HEK293 (cell line): Measurements from ENCODE around the gene FDX2.

Experiments used
- CTCF ChIA-PET: fragments of 350-600 bp; formaldehyde crosslinking; extraction: SDS; loops from one replicate; lab custom pipeline; 2021; ENCODE audit warnings: antibody characterized with exemption; lab: Yijun Ruan, JAX
- POLR2A ChIA-PET: fragments of 300-600 bp; formaldehyde crosslinking; extraction: SDS; loops from one replicate; lab custom pipeline; 2020; ENCODE audit warnings: antibody characterized with exemption, inconsistent platforms; lab: Yijun Ruan, JAX
- H3K27ac ChIP-seq: fragments of 200-500 bp; sonication (Bioruptor generic); 2 replicates; pipeline ENCODE4 v1.5.1; 2014; ENCODE audit warnings: low read depth, low read length, control low read depth, inconsistent platforms; ENCODE audit errors: extremely low read depth
- H3K36me3 ChIP-seq, 2 experiments: fragments of 200-500 bp in 1 of 2; sonication (Bioruptor generic) in 1 of 2; 1 replicate in 1 of 2; 2 replicates in 1 of 2; pipeline ENCODE4 v1.5.1; 2014 to 2017; ENCODE audit warnings: inconsistent platforms in 2 of 2, low read length in 2 of 2; ENCODE audit not compliant: control insufficient read depth in 2 of 2, insufficient read depth in 1 of 2
- H3K4me1 ChIP-seq: fragments of 200-500 bp; sonication (Bioruptor generic); 2 replicates; pipeline ENCODE4 v1.5.1; 2014; ENCODE audit warnings: mild to moderate bottlenecking, low read length, inconsistent platforms; ENCODE audit not compliant: control insufficient read depth, insufficient read depth
- H3K4me3 ChIP-seq: 2 replicates; pipeline ENCODE4 v1.5.1; 2011; ENCODE audit warnings: low read depth, mild to moderate bottlenecking, control low read depth, low read length, moderate library complexity
- H3K9me3 ChIP-seq: fragments of 200-500 bp; sonication (Bioruptor generic); 2 replicates; pipeline ENCODE4 v1.5.1; 2014; ENCODE audit warnings: low read depth, low read length, inconsistent platforms; ENCODE audit not compliant: control insufficient read depth, insufficient read depth
- CTCF ChIP-seq: fragments of 450-650 bp; formaldehyde crosslinking; IDR thresholded peaks from 2 replicates; pipeline ENCODE4 v1.5.1; 2016; ENCODE audit warnings: missing biosample characterization, missing genetic modification characterization
- IKZF3 ChIP-seq: fragments of 450-650 bp; IDR thresholded peaks from 2 replicates; pipeline ENCODE4 v1.5.0; 2018; ENCODE audit warnings: missing biosample characterization, mild to moderate bottlenecking, missing genetic modification characterization, moderate library complexity
- KLF10 ChIP-seq: fragments of 450-650 bp; IDR thresholded peaks from 2 replicates; pipeline ENCODE4 v1.5.1; 2018; ENCODE audit warnings: missing biosample characterization, mild to moderate bottlenecking, missing genetic modification characterization
- KLF8 ChIP-seq: fragments of 450-650 bp; formaldehyde crosslinking; IDR thresholded peaks from 2 replicates; pipeline ENCODE4 v1.5.1; 2016; ENCODE audit warnings: missing biosample characterization, missing genetic modification characterization
- SCRT1 ChIP-seq: fragments of 450-650 bp; formaldehyde crosslinking; IDR thresholded peaks from 2 replicates; pipeline ENCODE4 v1.5.1; 2016; ENCODE audit warnings: missing biosample characterization, missing genetic modification characterization, borderline replicate concordance
- SCRT2 ChIP-seq: fragments of 450-650 bp; formaldehyde crosslinking; IDR thresholded peaks from 2 replicates; pipeline ENCODE4 v1.5.1; 2016; ENCODE audit warnings: missing biosample characterization, missing genetic modification characterization
- SP2 ChIP-seq: fragments of 450-650 bp; formaldehyde crosslinking; IDR thresholded peaks from 2 replicates; pipeline ENCODE4 v1.5.1; 2016; ENCODE audit warnings: missing biosample characterization, missing genetic modification characterization
- SP7 ChIP-seq: fragments of 450-650 bp; formaldehyde crosslinking; IDR thresholded peaks from 2 replicates; pipeline ENCODE4 v1.5.1; 2016; ENCODE audit warnings: missing biosample characterization, missing genetic modification characterization
- YY1 ChIP-seq: fragments of 450-650 bp; formaldehyde crosslinking; IDR thresholded peaks from 2 replicates; pipeline ENCODE4 v1.5.1; 2018; ENCODE audit warnings: missing biosample characterization, missing genetic modification characterization
- ZBTB7A ChIP-seq: fragments of 450-650 bp; formaldehyde crosslinking; IDR thresholded peaks from 2 replicates; pipeline ENCODE4 v1.5.1; 2016; ENCODE audit warnings: low read depth, missing biosample characterization, missing genetic modification characterization
- ZFHX2 ChIP-seq: fragments of 450-650 bp; formaldehyde crosslinking; conservative IDR thresholded peaks from 2 replicates; pipeline ENCODE4 v1.5.1; 2016; ENCODE audit warnings: missing biosample characterization, missing genetic modification characterization
- ZNF132 ChIP-seq: fragments of 450-650 bp; formaldehyde crosslinking; IDR thresholded peaks from 2 replicates; pipeline ENCODE4 v1.5.1; 2017; ENCODE audit warnings: missing biosample characterization, missing genetic modification characterization, borderline replicate concordance
- ZNF24 ChIP-seq: fragments of 450-650 bp; formaldehyde crosslinking; IDR thresholded peaks from 2 replicates; pipeline ENCODE4 v1.5.1; 2016; ENCODE audit warnings: missing biosample characterization, missing genetic modification characterization
- ZNF292 ChIP-seq: fragments of 450-650 bp; formaldehyde crosslinking; IDR thresholded peaks from 2 replicates; pipeline ENCODE4 v1.5.1; 2016; ENCODE audit warnings: low read depth, missing biosample characterization, missing genetic modification characterization, borderline replicate concordance
- ZNF335 ChIP-seq: fragments of 450-650 bp; formaldehyde crosslinking; conservative IDR thresholded peaks from 2 replicates; pipeline ENCODE4 v1.5.1; 2016; ENCODE audit warnings: missing biosample characterization, missing genetic modification characterization
- ZNF391 ChIP-seq: fragments of 450-650 bp; formaldehyde crosslinking; IDR thresholded peaks from 2 replicates; pipeline ENCODE4 v1.5.1; 2016; ENCODE audit warnings: low read depth, missing biosample characterization, missing genetic modification characterization, borderline replicate concordance
- ZNF473 ChIP-seq: fragments of 450-650 bp; formaldehyde crosslinking; IDR thresholded peaks from 2 replicates; pipeline ENCODE4 v1.5.1; 2017; ENCODE audit warnings: missing biosample characterization, missing genetic modification characterization
- ZNF677 ChIP-seq: fragments of 450-650 bp; IDR thresholded peaks from 2 replicates; pipeline ENCODE4 v1.5.0; 2018; ENCODE audit warnings: missing biosample characterization, mild to moderate bottlenecking, missing genetic modification characterization, moderate library complexity
- ZNF692 ChIP-seq: fragments of 450-650 bp; formaldehyde crosslinking; IDR thresholded peaks from 2 replicates; pipeline ENCODE4 v1.5.1; 2016; ENCODE audit warnings: missing biosample characterization, missing genetic modification characterization
- ZNF701 ChIP-seq: fragments of 450-650 bp; formaldehyde crosslinking; IDR thresholded peaks from 2 replicates; pipeline ENCODE4 v1.5.1; 2016; ENCODE audit warnings: missing biosample characterization, missing genetic modification characterization
- ZNF707 ChIP-seq: fragments of 450-650 bp; formaldehyde crosslinking; IDR thresholded peaks from 2 replicates; pipeline ENCODE4 v1.5.1; 2016; ENCODE audit warnings: missing biosample characterization, missing genetic modification characterization
- ZNF768 ChIP-seq: fragments of 450-650 bp; formaldehyde crosslinking; IDR thresholded peaks from 2 replicates; pipeline ENCODE4 v1.5.1; 2018; ENCODE audit warnings: missing biosample characterization, mild to moderate bottlenecking, missing genetic modification characterization
- ZNF776 ChIP-seq: fragments of 450-650 bp; formaldehyde crosslinking; IDR thresholded peaks from 2 replicates; pipeline ENCODE4 v1.5.0; 2017; ENCODE audit warnings: missing biosample characterization, missing genetic modification characterization, borderline replicate concordance
- ZSCAN16 ChIP-seq: fragments of 450-650 bp; formaldehyde crosslinking; IDR thresholded peaks from 2 replicates; pipeline ENCODE4 v1.5.1; 2016; ENCODE audit warnings: missing biosample characterization, missing genetic modification characterization
- TF ChIP-seq, protein P1 (sequence below): fragments of 450-650 bp; formaldehyde crosslinking; IDR thresholded peaks from 2 replicates; pipeline ENCODE4 v1.5.1; 2017; ENCODE audit warnings: missing biosample characterization, missing genetic modification characterization
- TF ChIP-seq, protein P2 (sequence below): fragments of 450-650 bp; formaldehyde crosslinking; conservative IDR thresholded peaks from 2 replicates; pipeline ENCODE4 v1.5.1; 2016; ENCODE audit warnings: low read depth, missing biosample characterization, missing genetic modification characterization

The FDX2 gene

DNA sequence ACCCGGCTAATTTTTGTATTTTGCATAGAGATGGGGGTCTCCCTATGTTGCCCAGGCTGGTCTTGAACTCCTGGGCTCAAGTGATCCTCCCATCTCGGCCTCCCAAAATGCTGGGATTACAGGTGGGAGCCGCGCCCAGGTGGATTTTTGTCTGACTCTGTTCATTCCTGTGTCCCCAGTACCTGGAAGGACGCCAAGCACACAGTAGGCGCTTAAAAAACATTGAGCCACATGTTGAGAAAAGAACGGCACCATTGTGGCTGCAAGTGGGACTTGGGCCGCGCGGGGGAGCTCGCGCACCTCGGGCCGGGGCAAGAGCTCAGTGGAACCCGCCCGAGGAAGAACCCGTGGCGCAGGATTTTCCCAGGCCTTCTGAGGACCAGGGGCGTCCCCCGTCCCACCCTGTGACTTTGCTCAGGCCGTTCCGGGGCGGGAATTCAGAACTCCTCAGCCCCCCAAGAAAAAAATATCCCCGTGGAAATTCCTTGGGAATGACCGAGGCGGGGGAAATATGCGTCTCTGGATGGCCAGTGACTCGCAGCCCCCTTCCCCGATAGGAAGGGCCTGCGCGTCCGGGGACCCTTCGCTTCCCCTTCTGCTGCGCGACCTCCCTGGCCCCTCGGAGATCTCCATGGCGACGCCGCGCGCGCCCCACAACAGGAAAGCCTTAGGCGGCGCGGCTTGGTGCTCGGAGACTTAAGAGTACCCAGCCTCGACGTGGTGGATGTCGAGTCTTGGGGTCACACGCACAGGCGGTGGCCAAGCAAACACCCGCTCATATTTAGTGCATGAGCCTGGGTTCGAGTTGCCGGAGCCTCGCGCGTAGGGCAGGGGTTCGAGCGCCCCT, 46.3 kb downstream of the FDX2 start (continued):
- TF ChIP-seq SP2 (peak; percentile 13; the same call in 1 of the 2 replicates), SCRT1 (tag by site-specific recombination) (peak; percentile 66; the same call in 1 of the 2 replicates), SP7 (tag by site-specific recombination) (0 out of 2 replicates have a peak, but pooled peaks have one; percentile 44), ZNF292 (no peak), ZNF24 (tag by site-specific recombination) (0 out of 2 replicates have a peak, but pooled peaks have one; percentile 48), ZNF335 (tag by site-specific recombination) (0 out of 2 replicates have a peak, but pooled peaks have one; percentile 45), YY1 (peak; percentile 27; the same call in 1 of the 2 replicates), CTCF (tag by site-specific recombination) (peak; percentile 93), KLF8 (tag by site-specific recombination) (peak; percentile 45; the same call in 1 of the 2 replicates), ZSCAN16 (tag by site-specific recombination) (peak; percentile 52; the same call in 1 of the 2 replicates), SCRT2 (peak; percentile 89), ZNF132 (tag by site-specific recombination) (no peak), ZNF677 (tag by site-specific recombination) (peak; percentile 4; the same call in 1 of the 2 replicates), ZNF701 (no peak), ZNF391 (tag by site-specific recombination) (peak; percentile 71; the same call in 1 of the 2 replicates), ZNF692 (0 out of 2 replicates have a peak, but pooled peaks have one; percentile 36), ZNF707 (no peak), IKZF3 (peak; percentile 91)
- TF ChIP-seq, protein P1, sequence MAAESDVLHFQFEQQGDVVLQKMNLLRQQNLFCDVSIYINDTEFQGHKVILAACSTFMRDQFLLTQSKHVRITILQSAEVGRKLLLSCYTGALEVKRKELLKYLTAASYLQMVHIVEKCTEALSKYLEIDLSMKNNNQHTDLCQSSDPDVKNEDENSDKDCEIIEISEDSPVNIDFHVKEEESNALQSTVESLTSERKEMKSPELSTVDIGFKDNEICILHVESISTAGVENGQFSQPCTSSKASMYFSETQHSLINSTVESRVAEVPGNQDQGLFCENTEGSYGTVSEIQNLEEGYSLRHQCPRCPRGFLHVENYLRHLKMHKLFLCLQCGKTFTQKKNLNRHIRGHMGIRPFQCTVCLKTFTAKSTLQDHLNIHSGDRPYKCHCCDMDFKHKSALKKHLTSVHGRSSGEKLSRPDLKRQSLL (tag by site-specific recombination): peak; percentile 72; the same call in 1 of the 2 replicates
- TF ChIP-seq, all 188 proteins: peak for 32

GRCh38 chr19:10268071-10268470, 47.7 kb downstream of the FDX2 start:
- H3K4me1 ChIP-seq: no peaks in the 10 kb centered on the region
- H3K4me3 ChIP-seq: no peak overlapping the region
- H3K36me3 ChIP-seq: no peaks in the 10 kb centered on the region
- H3K27ac ChIP-seq: no peak overlapping the region
- H3K9me3 ChIP-seq: no peaks in the 10 kb centered on the region
- CTCF ChIA-PET: interaction anchor here (0.6 to 9.2 kb wide), 8 partner anchors 8 to 304 kb away, joined by 3 to 170 read pairs (median 11); partner anchors contain the start of gene TYK2
- POLR2A ChIA-PET: interaction anchor here (1.6 kb wide), 1 partner anchor 121 kb away, joined by 3 read pairs; no protein-coding TSS in a partner anchor
- no peak for TF ChIP-seq ZFHX2 (tag by site-specific recombination)
- no peak for TF ChIP-seq ZNF768 (tag by site-specific recombination)
- no peak for TF ChIP-seq ZNF776 (tag by site-specific recombination)
- TF ChIP-seq, protein P2, sequence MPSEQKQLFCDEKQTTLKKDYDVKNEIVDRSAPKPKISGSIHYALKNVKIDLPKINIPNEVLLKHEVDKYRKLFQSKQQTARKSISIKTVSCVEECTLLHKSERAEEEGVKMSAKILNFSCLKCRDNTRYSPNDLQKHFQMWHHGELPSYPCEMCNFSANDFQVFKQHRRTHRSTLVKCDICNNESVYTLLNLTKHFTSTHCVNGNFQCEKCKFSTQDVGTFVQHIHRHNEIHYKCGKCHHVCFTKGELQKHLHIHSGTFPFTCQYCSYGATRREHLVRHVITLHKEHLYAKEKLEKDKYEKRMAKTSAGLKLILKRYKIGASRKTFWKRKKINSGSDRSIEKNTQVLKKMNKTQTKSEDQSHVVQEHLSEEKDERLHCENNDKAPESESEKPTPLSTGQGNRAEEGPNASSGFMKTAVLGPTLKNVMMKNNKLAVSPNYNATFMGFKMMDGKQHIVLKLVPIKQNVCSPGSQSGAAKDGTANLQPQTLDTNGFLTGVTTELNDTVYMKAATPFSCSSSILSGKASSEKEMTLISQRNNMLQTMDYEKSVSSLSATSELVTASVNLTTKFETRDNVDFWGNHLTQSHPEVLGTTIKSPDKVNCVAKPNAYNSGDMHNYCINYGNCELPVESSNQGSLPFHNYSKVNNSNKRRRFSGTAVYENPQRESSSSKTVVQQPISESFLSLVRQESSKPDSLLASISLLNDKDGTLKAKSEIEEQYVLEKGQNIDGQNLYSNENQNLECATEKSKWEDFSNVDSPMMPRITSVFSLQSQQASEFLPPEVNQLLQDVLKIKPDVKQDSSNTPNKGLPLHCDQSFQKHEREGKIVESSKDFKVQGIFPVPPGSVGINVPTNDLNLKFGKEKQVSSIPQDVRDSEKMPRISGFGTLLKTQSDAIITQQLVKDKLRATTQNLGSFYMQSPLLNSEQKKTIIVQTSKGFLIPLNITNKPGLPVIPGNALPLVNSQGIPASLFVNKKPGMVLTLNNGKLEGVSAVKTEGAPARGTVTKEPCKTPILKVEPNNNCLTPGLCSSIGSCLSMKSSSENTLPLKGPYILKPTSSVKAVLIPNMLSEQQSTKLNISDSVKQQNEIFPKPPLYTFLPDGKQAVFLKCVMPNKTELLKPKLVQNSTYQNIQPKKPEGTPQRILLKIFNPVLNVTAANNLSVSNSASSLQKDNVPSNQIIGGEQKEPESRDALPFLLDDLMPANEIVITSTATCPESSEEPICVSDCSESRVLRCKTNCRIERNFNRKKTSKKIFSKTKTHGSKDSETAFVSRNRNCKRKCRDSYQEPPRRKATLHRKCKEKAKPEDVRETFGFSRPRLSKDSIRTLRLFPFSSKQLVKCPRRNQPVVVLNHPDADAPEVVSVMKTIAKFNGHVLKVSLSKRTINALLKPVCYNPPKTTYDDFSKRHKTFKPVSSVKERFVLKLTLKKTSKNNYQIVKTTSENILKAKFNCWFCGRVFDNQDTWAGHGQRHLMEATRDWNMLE (tag by site-specific recombination): no peak
- no peak for TF ChIP-seq ZBTB7A (tag by site-specific recombination)
- no peak for TF ChIP-seq ZNF473 (tag by site-specific recombination)
- no peak for TF ChIP-seq KLF10 (tag by site-specific recombination)
- TF ChIP-seq SCRT2: no peak
